HG02870 (cell line): ENCODE data around the gene UROD.
"Not testable (repeated sequence)": the region's sequence is repeated elsewhere in the genome, so short reads cannot be mapped to it uniquely, and the experiment has no call there.

Experiments used
- ATAC-seq: cut with Tn5 transposase; IDR thresholded peaks from one replicate; pipeline ENCODE4 v1.9.1; 2021; ENCODE audit warnings: mild to moderate bottlenecking, moderate library complexity; ENCODE audit not compliant: unreplicated experiment

The UROD gene

DNA sequence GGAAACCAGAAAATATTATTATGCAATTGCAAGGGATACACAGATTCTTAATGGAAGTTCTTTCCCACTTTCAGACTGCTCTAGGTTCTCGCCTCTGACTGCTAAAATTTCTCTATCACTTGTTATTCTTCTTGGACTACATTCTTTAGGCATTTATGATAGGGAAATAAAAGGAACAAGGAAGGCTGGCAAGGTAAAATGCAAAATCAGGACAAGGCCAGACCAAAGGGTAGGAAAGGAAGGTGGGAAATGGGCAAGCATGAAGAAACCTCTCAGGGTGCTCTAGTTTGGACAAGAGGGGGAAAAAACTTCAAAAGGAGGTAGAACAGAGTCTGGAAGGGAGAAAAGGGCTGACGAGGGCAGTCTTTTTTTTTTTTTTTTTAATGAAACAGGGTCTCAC is 26.2 kb downstream of the UROD start:
- no peak for ATAC-seq

DNA sequence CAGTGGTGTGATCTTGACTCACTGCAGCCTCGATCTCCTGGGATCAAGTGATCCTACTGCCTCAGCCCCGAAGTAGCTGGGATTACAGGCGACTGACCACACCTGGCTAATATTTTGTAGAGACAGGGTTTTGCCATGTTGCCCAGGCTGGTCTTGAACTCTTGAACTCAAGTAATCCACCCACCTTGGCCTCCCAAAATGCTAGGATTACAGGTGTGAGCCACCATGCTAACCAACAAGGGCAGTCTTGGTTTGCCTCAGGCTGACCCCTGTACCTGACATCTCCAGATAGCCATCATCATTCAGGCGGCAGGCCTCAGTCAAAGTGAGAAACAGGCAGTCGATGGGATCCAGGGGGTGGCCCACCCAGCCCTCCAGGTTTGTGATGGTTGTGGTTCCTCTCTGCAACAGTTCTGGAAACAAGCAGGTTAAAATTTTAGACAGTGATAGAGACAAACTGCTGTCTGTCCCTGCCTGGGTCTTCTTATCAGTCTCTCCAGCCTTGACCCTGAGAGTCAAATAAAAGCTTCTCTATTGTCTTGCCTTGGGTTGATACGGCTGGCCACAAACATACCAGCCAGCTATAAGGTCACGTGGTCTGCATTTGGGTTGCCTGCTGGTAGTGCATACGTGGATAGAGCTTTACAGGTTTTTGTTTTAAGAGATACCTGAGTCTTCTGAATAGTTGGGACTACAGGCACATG is 26.8 kb downstream of the UROD start:
- no peak for ATAC-seq

DNA sequence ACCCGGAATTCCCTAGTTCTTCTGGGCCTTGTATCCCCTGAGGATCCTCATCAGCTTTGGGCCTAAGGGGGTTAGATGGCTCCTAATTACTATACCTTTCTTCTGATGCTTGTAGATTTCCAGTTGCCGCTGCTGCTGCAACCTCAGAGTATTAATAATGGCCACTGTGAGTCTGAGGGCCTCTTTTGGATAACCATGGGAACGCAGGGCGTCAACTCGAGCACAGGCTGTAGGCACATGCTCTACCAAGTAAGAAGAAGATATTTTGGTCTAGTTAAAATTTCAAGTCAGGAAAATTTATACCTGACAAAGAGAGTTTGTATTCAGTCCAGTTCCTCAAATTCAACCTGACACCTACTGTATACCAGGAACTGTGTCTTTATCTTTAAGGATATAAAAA is 28.2 kb downstream of the UROD start:
- no peak for ATAC-seq

DNA sequence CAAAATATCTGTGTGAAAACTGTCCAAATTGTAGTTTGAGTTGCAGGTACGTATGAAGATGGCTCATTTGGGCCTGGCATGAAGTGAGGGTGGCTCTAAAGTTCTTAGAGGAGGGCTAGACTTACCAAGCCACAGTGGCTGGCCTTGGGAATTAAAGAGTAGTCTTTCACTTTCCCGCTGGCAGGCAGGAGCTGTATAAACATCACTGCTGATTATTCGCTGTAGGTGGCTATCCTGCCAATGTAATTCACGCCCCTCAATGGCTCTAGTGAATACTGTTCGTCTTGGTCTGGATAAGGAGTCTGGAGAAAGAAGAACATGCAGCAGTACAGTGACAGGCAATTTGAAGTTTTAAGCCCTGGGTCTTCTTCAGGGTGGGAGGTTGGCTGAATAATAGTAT is 31.0 kb downstream of the UROD start:
- ATAC-seq = no peak

DNA sequence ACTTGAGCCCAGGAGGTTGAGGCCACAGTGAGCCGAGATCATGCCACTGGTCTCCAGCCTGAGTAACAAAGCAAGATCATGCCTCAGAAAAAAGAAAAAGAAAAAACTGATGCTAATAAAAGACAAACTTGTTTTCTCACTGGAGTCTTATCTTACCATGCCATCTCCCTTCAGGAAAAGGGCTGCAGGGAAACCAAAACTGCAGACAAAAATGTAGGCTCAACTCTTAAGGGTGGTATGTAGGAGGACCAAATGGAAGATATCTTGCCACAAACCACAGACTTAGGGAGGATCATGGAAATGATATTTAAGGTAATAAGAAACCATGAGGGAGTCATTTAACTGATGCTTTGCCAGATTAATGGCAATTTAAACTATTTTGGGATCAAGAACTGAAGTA is 32.9 kb downstream of the UROD start:
- ATAC-seq = no peak

DNA sequence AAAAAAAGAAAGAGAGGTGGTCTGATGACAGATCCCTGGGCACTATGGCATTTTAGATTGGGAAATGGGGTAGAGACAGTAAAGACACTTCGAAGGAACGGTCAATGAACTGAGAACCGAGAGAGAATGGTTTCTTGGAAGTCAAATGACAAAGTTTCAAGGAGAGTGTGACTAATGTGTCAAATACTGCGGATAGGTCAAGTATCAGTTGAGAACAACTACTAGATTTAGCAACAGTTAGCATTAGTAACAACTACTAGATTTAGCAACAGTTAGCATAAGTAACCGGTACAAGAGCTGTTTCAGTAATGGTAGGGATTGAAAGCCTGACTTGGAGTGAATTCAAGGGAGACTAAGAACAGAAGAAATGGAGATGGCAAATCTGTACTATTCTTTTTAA is 35.0 kb downstream of the UROD start:
- ATAC-seq = no peak

DNA sequence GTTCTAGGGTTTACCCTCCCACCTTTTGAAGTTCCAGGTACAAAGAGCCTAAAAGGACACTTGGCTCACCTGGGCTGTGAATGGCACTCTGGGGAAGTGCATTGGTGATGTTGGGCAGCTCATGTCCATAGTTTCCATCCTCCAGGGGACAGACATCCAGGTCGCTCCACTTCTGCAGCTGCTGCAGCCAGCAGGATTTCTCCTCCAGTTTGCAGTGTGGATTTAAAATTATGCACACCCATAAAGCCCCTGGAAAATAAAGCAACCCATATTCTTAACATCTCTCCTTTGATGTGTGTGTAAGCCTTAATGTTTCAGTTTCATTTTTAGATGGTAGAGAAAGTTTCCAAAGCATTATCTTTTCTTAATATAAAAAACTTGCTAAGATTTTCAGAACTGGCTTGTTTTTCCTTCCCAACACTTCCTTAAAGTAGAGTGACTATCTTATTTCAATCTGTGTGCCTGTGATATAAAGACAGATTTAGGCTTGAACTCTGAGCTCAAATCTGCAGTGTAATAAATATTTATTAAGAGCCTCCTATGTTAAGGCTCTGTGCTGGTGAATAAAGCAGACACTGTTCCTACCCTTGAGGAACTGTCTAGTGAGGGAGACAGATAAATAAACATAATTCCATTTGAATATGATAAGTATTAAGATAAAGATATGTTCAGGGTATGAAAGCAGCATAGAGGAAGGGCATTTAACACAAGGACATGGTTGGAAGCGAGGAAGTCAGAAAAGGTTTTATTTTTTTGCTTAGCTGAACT is 39.1 kb downstream of the UROD start:
- no peak for ATAC-seq

DNA sequence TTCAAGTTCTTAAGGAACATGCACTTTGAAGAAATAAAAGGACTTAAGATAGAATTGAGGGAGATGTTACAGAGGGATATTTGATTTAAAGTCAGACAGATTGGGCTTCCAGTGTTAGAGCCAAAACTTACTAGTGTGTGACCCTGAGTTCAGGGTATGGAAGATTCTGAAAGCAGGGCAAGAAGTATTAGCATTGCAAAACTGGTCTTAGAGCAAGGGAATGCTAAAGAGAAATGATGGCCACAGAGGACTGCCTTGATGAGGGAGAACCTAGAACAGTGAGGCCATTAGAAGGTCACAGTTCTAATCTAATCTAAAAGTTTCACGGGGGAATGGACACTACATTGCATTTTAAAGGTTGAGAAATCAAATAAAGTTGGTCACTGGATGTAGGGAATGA is 45.5 kb downstream of the UROD start:
- ATAC-seq = no peak

DNA sequence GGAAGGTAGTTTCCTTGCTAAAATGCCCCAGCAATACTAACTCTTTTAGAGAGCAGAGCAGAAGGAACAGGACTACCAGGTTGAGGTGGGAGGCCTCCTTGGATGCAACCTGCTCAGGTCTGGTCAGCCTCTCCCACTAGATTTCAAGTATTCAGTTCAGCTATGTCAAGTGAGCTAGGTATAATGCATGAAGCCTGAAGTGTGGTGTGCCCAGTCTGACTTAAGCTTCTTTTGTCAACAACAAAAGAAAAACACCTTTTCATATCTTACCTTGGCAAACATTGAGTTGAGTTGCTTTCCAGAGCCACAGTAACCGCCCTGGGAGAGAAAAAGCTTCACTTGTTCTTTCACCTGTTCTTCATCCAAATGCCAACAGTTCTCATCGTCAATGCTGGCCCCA is 47.8 kb downstream of the UROD start:
- ATAC-seq = no peak

DNA sequence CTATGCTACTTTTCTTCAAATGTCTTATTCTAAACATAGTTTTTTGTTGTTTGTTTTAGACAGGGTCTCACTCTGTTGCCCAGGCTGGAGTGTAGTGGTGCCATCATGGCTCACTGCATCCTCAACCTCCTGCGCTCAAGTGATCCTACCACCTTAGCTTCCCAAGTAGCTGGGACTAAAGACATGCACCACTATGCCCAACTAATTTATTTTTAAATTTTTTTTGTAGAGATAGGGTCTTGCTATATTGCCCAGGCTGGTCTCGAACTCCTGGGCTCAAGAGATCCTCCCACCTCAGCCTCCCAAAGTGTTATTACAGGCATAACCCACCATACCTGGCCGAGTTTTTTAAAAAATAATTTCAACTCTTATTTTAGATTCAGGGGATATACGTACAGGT is 50.4 kb downstream of the UROD start:
- not testable (repeated sequence) for ATAC-seq

DNA sequence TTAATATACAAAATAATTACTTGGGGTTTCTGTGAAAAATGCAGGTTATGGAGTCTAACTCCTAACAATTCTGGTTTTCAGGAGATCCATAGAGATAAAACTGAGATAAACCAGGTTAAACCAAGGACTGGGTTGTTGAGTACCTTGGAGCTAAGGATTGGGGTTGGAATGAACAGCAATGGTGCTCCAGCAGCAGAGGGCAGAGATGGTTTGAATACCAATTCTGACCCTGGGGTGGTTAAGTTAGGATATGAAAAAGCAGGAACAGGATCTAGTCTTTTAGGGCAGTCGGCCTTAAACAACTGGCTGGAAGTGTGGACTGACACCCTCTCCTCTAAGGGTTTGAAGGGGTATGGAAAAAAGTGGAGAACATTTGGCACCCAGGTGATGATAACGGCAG is 53.0 kb downstream of the UROD start:
- no peak for ATAC-seq
